Measurements from ENCODE around the gene SEPHS2. TPM values are rescaled to one million over a fixed set of nuclear protein-coding genes. Genes with fewer than 3 reads are reported as not detected.

Gene SEPHS2
- total and polyA plus RNA-seq, 2 donors (not counting 3 experiments of a cell fraction or from before 2014, with no cell fraction given): 22.9 to 32.8 TPM

GRCh38 chr16:30394592-30395154 is 51.0 kb downstream of the SEPHS2 start:
- Histone ChIP-seq H3K36me3 (ENCODE audit: control insufficient read depth in 2 of 2, extremely low read depth in 1 of 2, insufficient read depth in 2 of 2, low read length in 2 of 2) (peaks cover 0 to 19% of the 10 kb centered on the region in 2 experiments), H3K9ac (replicated peaks; ENCODE audit: extremely low read depth, insufficient read depth, low read length) (peak overlapping the region; percentile 72), H3K27me3 (ENCODE audit: control insufficient read depth in 2 of 2, insufficient read depth in 2 of 2, low read length in 2 of 2) (no peaks in the 10 kb centered on the region), H3K9me3 (replicated peaks; ENCODE audit: control insufficient read depth, insufficient read depth, low read length) (no peaks in the 10 kb centered on the region), H2AFZ (ENCODE audit: low read depth, low read length) (peak overlapping the region; percentile 91), H3K79me2 (ENCODE audit: control insufficient read depth, insufficient read depth, low read length) (peaks cover 9% of the 10 kb centered on the region), H4K20me1 (replicated peaks; ENCODE audit: control insufficient read depth, extremely low read depth, insufficient read depth, low read length) (no peaks in the 10 kb centered on the region), H3K9me1 (replicated peaks; ENCODE audit: control insufficient read depth, extremely low read depth, insufficient read depth, low read length) (no peaks in the 10 kb centered on the region), H3K4me3 (replicated peaks in 1 of 3; ENCODE audit: insufficient read depth in 1 of 3, low read depth in 1 of 3, low read length in 3 of 3) (peak overlapping the region; percentile 46 to 85 (median 81)), H3K4me2 (ENCODE audit: insufficient read depth, low read length) (peak overlapping the region; percentile 88), H3K27ac (ENCODE audit: insufficient read depth, low read depth, low read length) (peak overlapping the region; percentile 66), H3K4me1 (ENCODE audit: control insufficient read depth, extremely low read depth, insufficient read depth, low read length) (peaks cover 18% of the 10 kb centered on the region)
- intact Hi-C loops (cut with micrococcal nuclease): loop anchor here (1.0 to 2.0 kb wide), 2 partner anchors 14 to 16 kb away; no protein-coding TSS in a partner anchor
- no peak for TF ChIP-seq CTCF (IDR thresholded peaks at IDR 0.05; ENCODE audit: extremely low read depth in 1 of 2, insufficient read depth in 1 of 2, low read depth in 1 of 2, low read length in 2 of 2)
- TF ChIP-seq FOS (IDR thresholded peaks at IDR 0.05; ENCODE audit: borderline replicate concordance, insufficient read depth, low read length): no peak
- no peak for TF ChIP-seq EZH2 (IDR thresholded peaks at IDR 0.05; ENCODE audit: borderline replicate concordance, low read depth, low read length, severe bottlenecking)
- TF ChIP-seq JUN (IDR thresholded peaks at IDR 0.05; ENCODE audit: borderline replicate concordance, insufficient read depth, insufficient read length, low read depth): no peak
- no peak for TF ChIP-seq GATA2 (IDR thresholded peaks at IDR 0.05; ENCODE audit: insufficient read depth, insufficient read length, low read depth, low read length)
- no peak for TF ChIP-seq POLR2AphosphoS5 (IDR thresholded peaks at IDR 0.05; ENCODE audit: insufficient read depth, low read depth, low read length)
- no peak for TF ChIP-seq POLR2A (IDR thresholded peaks at IDR 0.05; ENCODE audit: low read depth, low read length)
- no peak for TF ChIP-seq MAX (IDR thresholded peaks at IDR 0.05; ENCODE audit: insufficient read depth, insufficient read length)
- no peak for TF ChIP-seq MYC (IDR thresholded peaks at IDR 0.05; ENCODE audit: low read depth, low read length)
- BruUV-seq (replicated peaks): no TSS peak
- dilution Hi-C loops (cut with MboI; ENCODE audit: extremely low pct_ligation_motif_present, low sequenced_read_pairs): no loop called here
- ChIA-PET CTCF (interaction anchor here (0.9 to 3.3 kb wide), 12 partner anchors 11 to 329 kb away, joined by 3 to 62 read pairs (median 6); partner anchors contain the start of genes ALDOA, CD2BP2, DCTPP1 and TBC1D10B), POLR2A (interaction anchor here (0.6 to 2.4 kb wide), 5 partner anchors 8 to 420 kb away, joined by 3 to 8 read pairs (median 5); partner anchors contain the start of gene TBC1D10B)
- DNase-seq (ENCODE audit: low read depth, low spot score): peak; percentile 57
- FAIRE-seq: peak; percentile 70

Small RNA genes lying within 50 kb of the gene (small RNA-seq; reads per million reads assigned to genes)
- gene RF00019 (ENCODE audit: insufficient read depth, insufficient read length, low read depth, low replicate concordance): not detected
- 0.88 reads per million for gene RF00406 (ENCODE audit: insufficient read depth, insufficient read length, low read depth, low replicate concordance)
- not detected for gene RNU7-61P (ENCODE audit: insufficient read depth, insufficient read length, low read depth, low replicate concordance)

Other genes starting within 250 kb of the SEPHS2 start
- gene SULT1A3, start 246.6 kb downstream of the SEPHS2 start, total RNA-seq: 12.2 and 18.1 TPM in 2 replicates
- gene SULT1A3, start 246.6 kb downstream of the SEPHS2 start, polyA plus RNA-seq: 4.8 and 5.1 TPM in 2 replicates
- 19.3 and 23.5 TPM in 2 replicates for gene NPIPB13, start 197.4 kb downstream of the SEPHS2 start, total RNA-seq
- 4.4 and 7.8 TPM in 2 replicates for gene NPIPB13, start 197.4 kb downstream of the SEPHS2 start, polyA plus RNA-seq
- gene CD2BP2, start 90.6 kb downstream of the SEPHS2 start, total RNA-seq: 75.7 and 76.4 TPM in 2 replicates
- 35.3 and 47.2 TPM in 2 replicates for gene CD2BP2, start 90.6 kb downstream of the SEPHS2 start, polyA plus RNA-seq
- 57.4 and 63.0 TPM in 2 replicates for gene TBC1D10B, start 75.4 kb downstream of the SEPHS2 start, total RNA-seq
- gene TBC1D10B, start 75.4 kb downstream of the SEPHS2 start, polyA plus RNA-seq: 37.0 and 37.1 TPM in 2 replicates
- 1.3 TPM in 1 of 2 replicates, not detected in the other for gene MYL11, start 71.1 kb downstream of the SEPHS2 start, total RNA-seq
- not detected in 2 replicates for gene MYL11, start 71.1 kb downstream of the SEPHS2 start, polyA plus RNA-seq
- 0.75 and 1.2 TPM in 2 replicates for gene SEPTIN1, start 63.3 kb downstream of the SEPHS2 start, total RNA-seq
- gene SEPTIN1, start 63.3 kb downstream of the SEPHS2 start, polyA plus RNA-seq: 0.06 and 0.07 TPM in 2 replicates
- 15.1 and 15.3 TPM in 2 replicates for gene ZNF48, start 50.5 kb downstream of the SEPHS2 start, total RNA-seq
- 16.1 TPM in 2 replicates for gene ZNF48, start 50.5 kb downstream of the SEPHS2 start, polyA plus RNA-seq
- gene ZNF771, start 38.3 kb downstream of the SEPHS2 start, total RNA-seq: 10.3 and 11.7 TPM in 2 replicates
- 16.8 and 28.8 TPM in 2 replicates for gene ZNF771, start 38.3 kb downstream of the SEPHS2 start, polyA plus RNA-seq
- gene DCTPP1, start 15.8 kb downstream of the SEPHS2 start, total RNA-seq: 65.2 and 68.0 TPM in 2 replicates
- 82.0 and 88.6 TPM in 2 replicates for gene DCTPP1, start 15.8 kb downstream of the SEPHS2 start, polyA plus RNA-seq
- not detected in 2 replicates for gene ITGAL, start 26.9 kb upstream of the SEPHS2 start, total RNA-seq
- gene ITGAL, start 26.9 kb upstream of the SEPHS2 start, polyA plus RNA-seq: not detected in 2 replicates
- 24.7 and 25.1 TPM in 2 replicates for gene ZNF768, start 80.7 kb upstream of the SEPHS2 start, total RNA-seq
- gene ZNF768, start 80.7 kb upstream of the SEPHS2 start, polyA plus RNA-seq: 24.2 and 35.2 TPM in 2 replicates
- gene ZNF747, start 89.0 kb upstream of the SEPHS2 start, total RNA-seq: 7.2 and 8.6 TPM in 2 replicates
- gene ZNF747, start 89.0 kb upstream of the SEPHS2 start, polyA plus RNA-seq: 6.4 and 7.0 TPM in 2 replicates
- 10.7 and 12.1 TPM in 2 replicates for gene ZNF764, start 112.5 kb upstream of the SEPHS2 start, total RNA-seq
- gene ZNF764, start 112.5 kb upstream of the SEPHS2 start, polyA plus RNA-seq: 5.0 and 7.9 TPM in 2 replicates
- gene ZNF688, start 125.8 kb upstream of the SEPHS2 start, total RNA-seq: 10.5 and 10.9 TPM in 2 replicates
- gene ZNF688, start 125.8 kb upstream of the SEPHS2 start, polyA plus RNA-seq: 5.4 and 7.5 TPM in 2 replicates
- 17.6 and 21.9 TPM in 2 replicates for gene ZNF785, start 139.8 kb upstream of the SEPHS2 start, total RNA-seq
- 7.8 and 9.7 TPM in 2 replicates for gene ZNF785, start 139.8 kb upstream of the SEPHS2 start, polyA plus RNA-seq
- 6.8 and 8.4 TPM in 2 replicates for gene ZNF689, start 164.5 kb upstream of the SEPHS2 start, total RNA-seq
- gene ZNF689, start 164.5 kb upstream of the SEPHS2 start, polyA plus RNA-seq: 7.5 and 9.2 TPM in 2 replicates
- gene PRR14, start 205.1 kb upstream of the SEPHS2 start, total RNA-seq: 57.0 and 70.0 TPM in 2 replicates
- 17.0 and 20.5 TPM in 2 replicates for gene PRR14, start 205.1 kb upstream of the SEPHS2 start, polyA plus RNA-seq
- 68.6 and 72.5 TPM in 2 replicates for gene FBRS, start 212.6 kb upstream of the SEPHS2 start, total RNA-seq
- gene FBRS, start 212.6 kb upstream of the SEPHS2 start, polyA plus RNA-seq: 15.5 and 16.3 TPM in 2 replicates